SK-N-MC (cell line): Measurements from ENCODE around the gene PARD3B.

Experiments
- EZH2 ChIP-seq: fragments of 200-600 bp; sonication (generic); IDR thresholded peaks from one replicate; pipeline ENCODE4 v1.6.1; 2017; ENCODE audit warnings: antibody characterized with exemption
- FOXP2 ChIP-seq: optimal IDR thresholded peaks from 2 replicates; pipeline ENCODE3; 2011; ENCODE audit warnings: mild to moderate bottlenecking, moderate library complexity; ENCODE audit not compliant: insufficient read depth; ENCODE audit errors: extremely low read length, control extremely low read depth
- POLR2AphosphoS5 ChIP-seq: IDR thresholded peaks from 2 replicates; pipeline ENCODE4 v1.6.1; 2012; ENCODE audit warnings: mild to moderate bottlenecking, low read depth, low read length, borderline replicate concordance

DNA sequence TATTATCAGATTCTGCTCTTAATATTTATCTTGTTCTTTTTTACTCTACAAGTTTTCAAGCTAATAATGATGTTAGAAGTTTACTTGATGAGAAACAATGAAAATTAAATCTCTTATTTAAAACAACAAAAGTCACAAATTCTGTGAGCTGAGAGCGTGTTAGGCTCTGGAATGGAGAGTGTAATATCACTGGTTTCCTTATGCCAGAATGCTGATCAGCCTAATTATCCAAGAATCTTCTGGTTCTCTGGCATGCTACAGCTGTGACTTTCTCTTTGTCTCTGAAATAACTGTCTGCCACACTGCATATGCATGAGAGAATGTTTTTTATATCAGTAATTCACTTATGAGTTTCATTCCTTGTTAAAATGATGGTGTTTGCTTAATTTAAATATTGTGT, 236.7 kb downstream of the PARD3B start:
- TF ChIP-seq EZH2 = no peak
- no peak for TF ChIP-seq POLR2AphosphoS5
- TF ChIP-seq FOXP2 = no peak
